Neural progenitor cell (in vitro differentiated cells): ENCODE results near the gene GCNT2. TPM values are rescaled to one million over a fixed set of nuclear protein-coding genes. Genes with fewer than 3 reads are reported as not detected.

Experiments
- DNase-seq: peaks from one replicate; pipeline ENCODE4 v3.0.0-alpha.2; 2016; ENCODE audit warnings: low spot score
- H2AFZ ChIP-seq: fragments of 200-600 bp; sonication (generic); replicated peaks from 2 replicates; pipeline ENCODE4 v1.6.1; 2016; ENCODE audit warnings: antibody characterized with exemption
- H3F3A ChIP-seq: fragments of 200-600 bp; sonication (generic); 2 replicates; pipeline ENCODE4 v1.6.1; 2016; ENCODE audit warnings: antibody characterized with exemption, low read depth
- H3K27ac ChIP-seq: fragments of 200-600 bp; sonication (generic); 2 replicates; pipeline ENCODE4 v1.5.1; 2016; ENCODE audit warnings: mild to moderate bottlenecking
- H3K27me3 ChIP-seq: fragments of 200-600 bp; sonication (generic); 2 replicates; pipeline ENCODE4 v1.6.1; 2016; ENCODE audit warnings: mild to moderate bottlenecking, moderate library complexity
- H3K36me3 ChIP-seq: fragments of 200-600 bp; sonication (generic); 2 replicates; pipeline ENCODE4 v1.5.1; 2016
- H3K4me1 ChIP-seq: fragments of 200-600 bp; sonication (generic); 2 replicates; pipeline ENCODE4 v1.6.1; 2016; ENCODE audit warnings: mixed run types
- H3K4me2 ChIP-seq: fragments of 200-600 bp; sonication (generic); 2 replicates; pipeline ENCODE4 v1.6.1; 2016
- H3K4me3 ChIP-seq: fragments of 200-600 bp; sonication (generic); 2 replicates; pipeline ENCODE4 v1.5.1; 2016
- H3K79me2 ChIP-seq: fragments of 200-600 bp; sonication (generic); 2 replicates; pipeline ENCODE4 v1.6.1; 2016; ENCODE audit warnings: low read depth
- H3K9ac ChIP-seq: fragments of 200-600 bp; sonication (generic); 2 replicates; pipeline ENCODE4 v1.6.1; 2016
- H3K9me3 ChIP-seq: fragments of 200-600 bp; sonication (generic); 2 replicates; pipeline ENCODE4 v1.5.1; 2016; ENCODE audit warnings: low read depth
- H4K20me1 ChIP-seq: fragments of 200-600 bp; sonication (generic); 2 replicates; pipeline ENCODE4 v1.6.1; 2016; ENCODE audit warnings: low read depth
- H3K27ac Mint-ChIP-seq: 3 replicates; pipeline ENCODE4 v1.8.0; 2021; ENCODE audit warnings: mixed read lengths
- H3K27me3 Mint-ChIP-seq: 2 replicates; pipeline ENCODE4 v1.8.0; 2022; ENCODE audit warnings: low read depth, mild to moderate bottlenecking, inconsistent platforms, moderate library complexity, mixed read lengths; ENCODE audit not compliant: insufficient read depth
- H3K36me3 Mint-ChIP-seq: 3 replicates; pipeline ENCODE4 v1.8.0; 2021; ENCODE audit warnings: mixed read lengths
- H3K4me1 Mint-ChIP-seq: 3 replicates; pipeline ENCODE4 v1.8.0; 2021; ENCODE audit warnings: mixed read lengths
- H3K4me3 Mint-ChIP-seq: 3 replicates; pipeline ENCODE4 v1.8.0; 2021; ENCODE audit warnings: mild to moderate bottlenecking, moderate library complexity, mixed read lengths
- H3K9me3 Mint-ChIP-seq: 3 replicates; pipeline ENCODE4 v1.8.0; 2020; ENCODE audit warnings: mixed read lengths
- CTCF ChIP-seq: fragments of 200-600 bp; sonication (generic); IDR thresholded peaks from 2 replicates; pipeline ENCODE4 v1.5.1; 2017; ENCODE audit warnings: antibody characterized with exemption, mild to moderate bottlenecking
- EZH2 ChIP-seq: fragments of 200-600 bp; sonication (generic); IDR thresholded peaks from 2 replicates; pipeline ENCODE4 v1.6.1; 2017; ENCODE audit warnings: antibody characterized with exemption, mild to moderate bottlenecking, moderate library complexity
- EZH2phosphoT487 ChIP-seq: fragments of 200-600 bp; sonication (generic); IDR thresholded peaks from 2 replicates; pipeline ENCODE4 v1.6.1; 2017; ENCODE audit warnings: antibody characterized with exemption
- total RNA-seq: library from RNA; depleted of rRNA; stranded (reverse); fragments of >200 nt; gene quantifications from 2 replicates; pipeline ENCODE4 v1.2.3, GENCODE V29; 2015; ENCODE audit warnings: low replicate concordance

Gene GCNT2
- total RNA-seq, 1 donor from 2014 or later, result 48.4 TPM

- Histone ChIP-seq H3K27ac (no peak overlapping the region), H3K9me3 (no peaks in the 10 kb centered on the region), H4K20me1 (no peaks in the 10 kb centered on the region), H3K27me3 (no peaks in the 10 kb centered on the region), H3K4me3 (no peak overlapping the region), H3F3A (no peaks in the 10 kb centered on the region), H3K4me2 (no peak overlapping the region), H3K4me1 (peaks cover 17% of the 10 kb centered on the region), H3K36me3 (no peaks in the 10 kb centered on the region), H3K9ac (no peak overlapping the region), H3K79me2 (peaks cover 67% of the 10 kb centered on the region), H2AFZ (no peak overlapping the region)
- no peak overlapping the region for H3K27ac Mint-ChIP-seq
- H3K36me3 Mint-ChIP-seq, result peaks cover 2% of the 10 kb centered on the region
- no peak for DNase-seq
- TF ChIP-seq EZH2, result no peak
- no peak for TF ChIP-seq EZH2phosphoT487
- TF ChIP-seq CTCF, result no peak
- H3K4me1 Mint-ChIP-seq, result no peaks in the 10 kb centered on the region
- peaks cover 8% of the 10 kb centered on the region for H3K9me3 Mint-ChIP-seq
- no peaks in the 10 kb centered on the region for H3K27me3 Mint-ChIP-seq
- H3K4me3 Mint-ChIP-seq, result no peak overlapping the region
Observed at GRCh38 chr6:10610289-10610688, 89.1 kb downstream of the GCNT2 start.

GRCh38 chr6:10612161-10612560 is 91.0 kb downstream of the GCNT2 start:
- Histone ChIP-seq H3K79me2 (peaks cover 59% of the 10 kb centered on the region), H2AFZ (no peak overlapping the region), H3F3A (no peaks in the 10 kb centered on the region), H3K4me1 (peaks cover 17% of the 10 kb centered on the region), H3K4me3 (no peak overlapping the region), H3K4me2 (no peak overlapping the region), H3K27ac (no peak overlapping the region), H3K27me3 (no peaks in the 10 kb centered on the region), H4K20me1 (no peaks in the 10 kb centered on the region), H3K36me3 (no peaks in the 10 kb centered on the region), H3K9ac (no peak overlapping the region), H3K9me3 (no peaks in the 10 kb centered on the region)
- TF ChIP-seq CTCF, result no peak
- no peak for TF ChIP-seq EZH2
- no peak for TF ChIP-seq EZH2phosphoT487
- no peak overlapping the region for H3K27ac Mint-ChIP-seq
- H3K9me3 Mint-ChIP-seq, result peaks cover 8% of the 10 kb centered on the region
- H3K36me3 Mint-ChIP-seq, result peaks cover 3% of the 10 kb centered on the region
- DNase-seq, result no peak
- no peak overlapping the region for H3K4me3 Mint-ChIP-seq
- H3K4me1 Mint-ChIP-seq, result no peaks in the 10 kb centered on the region
- no peaks in the 10 kb centered on the region for H3K27me3 Mint-ChIP-seq

- H3K4me2 ChIP-seq, result no peak overlapping the region
- H3K27me3 Mint-ChIP-seq, result no peaks in the 10 kb centered on the region
- DNase-seq, result no peak
Observed at GRCh38 chr6:10613077-10613476, 91.9 kb downstream of the GCNT2 start.

More at GRCh38 chr6:10613077-10613476, 91.9 kb downstream of the GCNT2 start:
- H3K4me1 ChIP-seq, result peaks cover 17% of the 10 kb centered on the region
- H3K36me3 Mint-ChIP-seq, result peaks cover 3% of the 10 kb centered on the region
- no peak overlapping the region for H3K4me3 ChIP-seq
- no peaks in the 10 kb centered on the region for H3F3A ChIP-seq
- no peak overlapping the region for H3K4me3 Mint-ChIP-seq
- no peak overlapping the region for H3K27ac Mint-ChIP-seq
- no peaks in the 10 kb centered on the region for H3K4me1 Mint-ChIP-seq
- H3K36me3 ChIP-seq, result no peaks in the 10 kb centered on the region
- no peak overlapping the region for H3K9ac ChIP-seq
- no peaks in the 10 kb centered on the region for H3K9me3 ChIP-seq
- peaks cover 8% of the 10 kb centered on the region for H3K9me3 Mint-ChIP-seq
- H2AFZ ChIP-seq, result no peak overlapping the region
- H3K27ac ChIP-seq, result no peak overlapping the region
- no peaks in the 10 kb centered on the region for H3K27me3 ChIP-seq
- TF ChIP-seq CTCF (no peak), EZH2phosphoT487 (no peak), EZH2 (no peak)
- peaks cover 56% of the 10 kb centered on the region for H3K79me2 ChIP-seq
- no peaks in the 10 kb centered on the region for H4K20me1 ChIP-seq
